CD14-positive monocyte (primary cell): ENCODE results near the gene P3H2. TPM values are rescaled to one million over a fixed set of nuclear protein-coding genes. Genes with fewer than 3 reads are reported as not detected.

Source experiments
- DNase-seq, 3 donors: peaks; one replicate each; pipeline ENCODE4 v3.0.0-alpha.2; 2011 to 2022
- H2AFZ ChIP-seq: 2 replicates; pipeline ENCODE4 v1.6.0; 2012; ENCODE audit warnings: mild to moderate bottlenecking, low read depth, low read length, inconsistent platforms; ENCODE audit not compliant: insufficient read depth, poor library complexity, severe bottlenecking
- H3K27ac ChIP-seq, 2 donors: 1 replicate in 1 of 2; 2 replicates in 1 of 2; pipeline ENCODE4 v1.5.1; 2012 to 2013; ENCODE audit warnings: low read length in 2 of 2, control low read depth in 1 of 2, inconsistent platforms in 1 of 2, low read depth in 1 of 2, mild to moderate bottlenecking in 1 of 2
- H3K27me3 ChIP-seq, 2 donors: one replicate each; pipeline versions ENCODE4 v1.6.0 to v1.6.1; 2011 to 2013; ENCODE audit warnings: low read length in 2 of 2; ENCODE audit not compliant: control insufficient read depth in 2 of 2, insufficient read depth in 2 of 2
- H3K36me3 ChIP-seq, 2 donors: replicated peaks in 1 of 2; 1 replicate in 1 of 2; 2 replicates in 1 of 2; pipeline versions ENCODE4 v1.5.1 to v1.6.1; 2012 to 2013; ENCODE audit warnings: low read length in 2 of 2, control low read depth in 1 of 2, inconsistent platforms in 1 of 2, mild to moderate bottlenecking in 1 of 2; ENCODE audit not compliant: insufficient read depth in 2 of 2, control insufficient read depth in 1 of 2
- H3K4me1 ChIP-seq, 2 donors: 1 replicate in 1 of 2; 2 replicates in 1 of 2; pipeline versions ENCODE4 v1.5.1 to v1.6.1; 2012 to 2013; ENCODE audit warnings: low read length in 2 of 2, control low read depth in 1 of 2, inconsistent platforms in 1 of 2, mild to moderate bottlenecking in 1 of 2, moderate library complexity in 1 of 2; ENCODE audit not compliant: insufficient read depth in 2 of 2, control insufficient read depth in 1 of 2
- H3K4me2 ChIP-seq: replicated peaks from 2 replicates; pipeline ENCODE3; 2012; ENCODE audit warnings: low read length, moderate library complexity, mild to moderate bottlenecking; ENCODE audit not compliant: poor library complexity, severe bottlenecking; ENCODE audit errors: extremely low read depth
- H3K4me3 ChIP-seq, 3 experiments: fragments of 200-600 bp in 1 of 3; sonication (generic) in 1 of 3; replicated peaks in 1 of 3; 1 replicate in 2 of 3; 2 replicates in 1 of 3; pipeline ENCODE4 v1.5.1; 2011 to 2013; ENCODE audit warnings: low read length in 3 of 3, mild to moderate bottlenecking in 3 of 3, control low read depth in 2 of 3, low read depth in 2 of 3, inconsistent platforms in 1 of 3, moderate library complexity in 1 of 3
- H3K79me2 ChIP-seq: 2 replicates; pipeline ENCODE4 v1.6.0; 2012; ENCODE audit warnings: mild to moderate bottlenecking, control low read depth, inconsistent platforms, low read length, moderate library complexity; ENCODE audit not compliant: insufficient read depth
- H3K9ac ChIP-seq: 2 replicates; pipeline ENCODE4 v1.6.0; 2017; ENCODE audit warnings: low read length, mild to moderate bottlenecking; ENCODE audit not compliant: insufficient read depth, poor library complexity, severe bottlenecking
- H3K9me3 ChIP-seq, 2 donors: replicated peaks in 1 of 2; 1 replicate in 1 of 2; 2 replicates in 1 of 2; pipeline versions ENCODE4 v1.5.1 to v1.6.1; 2012 to 2013; ENCODE audit warnings: low read length in 2 of 2, control low read depth in 1 of 2; ENCODE audit not compliant: control insufficient read depth in 1 of 2, insufficient read depth in 1 of 2
- H4K20me1 ChIP-seq: 2 replicates; pipeline ENCODE4 v1.6.0; 2012; ENCODE audit warnings: mild to moderate bottlenecking, low read length, control low read depth, moderate library complexity; ENCODE audit not compliant: insufficient read depth
- H3K27ac Mint-ChIP-seq, 7 donors: one replicate each; pipeline ENCODE4 v1.8.0; 2020; ENCODE audit warnings: mild to moderate bottlenecking in 7 of 7, mixed read lengths in 7 of 7, moderate library complexity in 6 of 7, inconsistent platforms in 2 of 7
- H3K27me3 Mint-ChIP-seq, 3 donors: one replicate each; pipeline ENCODE4 v1.8.0; 2021 to 2022; ENCODE audit warnings: low read depth in 3 of 3, mild to moderate bottlenecking in 3 of 3, mixed read lengths in 3 of 3, moderate library complexity in 3 of 3, inconsistent platforms in 1 of 3
- H3K36me3 Mint-ChIP-seq, 2 donors: one replicate each; pipeline ENCODE4 v1.8.0; 2020; ENCODE audit warnings: mixed read lengths in 2 of 2, inconsistent platforms in 1 of 2, mild to moderate bottlenecking in 1 of 2
- H3K4me1 Mint-ChIP-seq: one replicate; pipeline ENCODE4 v1.8.0; 2020; ENCODE audit warnings: mild to moderate bottlenecking, mixed read lengths
- H3K4me3 Mint-ChIP-seq, 2 donors: one replicate each; pipeline ENCODE4 v1.8.0; 2020; ENCODE audit warnings: mild to moderate bottlenecking in 2 of 2, mixed read lengths in 2 of 2, moderate library complexity in 1 of 2
- H3K9me3 Mint-ChIP-seq, 7 donors: one replicate each; pipeline ENCODE4 v1.8.0; 2020 to 2022; ENCODE audit warnings: mixed read lengths in 7 of 7, mild to moderate bottlenecking in 6 of 7, moderate library complexity in 6 of 7, inconsistent platforms in 2 of 7
- CTCF ChIP-seq: fragments of 200-600 bp; IDR thresholded peaks from one replicate; pipeline ENCODE4 v1.8.0; 2022; ENCODE audit warnings: antibody characterized with exemption, mild to moderate bottlenecking
- WGBS: methylation state at CpG from one replicate; pipeline ENCODE4 v1.1.5; 2013; ENCODE audit warnings: missing lambda C conversion rate; ENCODE audit not compliant: insufficient coverage; 5-methylcytosine and 5-hydroxymethylcytosine counted together
- intact Hi-C, 2 donors: fragments of 100-400 bp; cut with micrococcal nuclease; formaldehyde crosslinking; loops; one replicate each; pipeline versions ENCODE4 v1.15.0 to v1.15.1; 2023
- polyA plus RNA-seq, 3 donors: library from polyadenylated mRNA; depleted of rRNA in 1 of 3; unstranded in 2 of 3; stranded (reverse) in 1 of 3; fragments of 300-500 nt in 2 of 3; fragments of >200 nt in 1 of 3; fragmentation: Illumina TruSeq in 2 of 3; gene quantifications; 1 replicate in 2 of 3; 2 replicates in 1 of 3; pipeline ENCODE4 v1.2.3, GENCODE V29; 2012 to 2021

The P3H2 gene
- polyA plus RNA-seq, 3 donors = 0.25 to 0.31 (median 0.27) TPM

- peaks cover 0 to 8% (median 5%) of the 10 kb centered on the region in 3 donors for H3K27me3 Mint-ChIP-seq
These were observed 18.7 kb upstream of the P3H2 start for GRCh38 chr3:190139365-190139764.

GRCh38 chr3:190132371-190132770, 11.7 kb upstream of the P3H2 start:
- Histone ChIP-seq H3K9me3 (no peaks in the 10 kb centered on the region), H3K4me3 (no peak overlapping the region), H3K4me1 (no peaks in the 10 kb centered on the region), H3K36me3 (no peaks in the 10 kb centered on the region), H3K4me2 (no peak overlapping the region), H3K27me3 (peaks cover 2% of the 10 kb centered on the region in 2 donors), H3K27ac (no peak overlapping the region), H3K9ac (no peak overlapping the region), H3K79me2 (no peaks in the 10 kb centered on the region), H2AFZ (no peak overlapping the region), H4K20me1 (no peaks in the 10 kb centered on the region)
- H3K27me3 Mint-ChIP-seq = peaks cover 5 to 7% (median 7%) of the 10 kb centered on the region in 3 donors
- TF ChIP-seq CTCF = no peak
- H3K4me1 Mint-ChIP-seq = no peaks in the 10 kb centered on the region
- no peaks in the 10 kb centered on the region for H3K36me3 Mint-ChIP-seq
- H3K27ac Mint-ChIP-seq = no peak overlapping the region
- intact Hi-C loops = no loop called here
- no peak for DNase-seq
- H3K4me3 Mint-ChIP-seq = no peak overlapping the region
- H3K9me3 Mint-ChIP-seq = no peaks in the 10 kb centered on the region

More at GRCh38 chr3:190139365-190139764, 18.7 kb upstream of the P3H2 start:
- H4K20me1 ChIP-seq = no peaks in the 10 kb centered on the region
- WGBS = 44% methylated on average over 2 of the region's 5 CpGs
- no peaks in the 10 kb centered on the region for H3K79me2 ChIP-seq
- no peaks in the 10 kb centered on the region for H3K36me3 ChIP-seq
- Mint-ChIP-seq H3K4me1 (no peaks in the 10 kb centered on the region), H3K27ac (no peak overlapping the region), H3K9me3 (no peaks in the 10 kb centered on the region), H3K4me3 (no peak overlapping the region), H3K36me3 (no peaks in the 10 kb centered on the region)
- no peak for DNase-seq
- intact Hi-C loops = no loop called here
- no peak overlapping the region for H3K4me3 ChIP-seq
- no peak overlapping the region for H3K4me2 ChIP-seq
- no peak overlapping the region for H3K27ac ChIP-seq
- no peaks in the 10 kb centered on the region for H3K9me3 ChIP-seq
- H2AFZ ChIP-seq = no peak overlapping the region
- H3K4me1 ChIP-seq = no peaks in the 10 kb centered on the region
- TF ChIP-seq CTCF = no peak
- no peaks in the 10 kb centered on the region for H3K27me3 ChIP-seq
- no peak overlapping the region for H3K9ac ChIP-seq
